ENCODE results near the gene TNFAIP1.

DNA sequence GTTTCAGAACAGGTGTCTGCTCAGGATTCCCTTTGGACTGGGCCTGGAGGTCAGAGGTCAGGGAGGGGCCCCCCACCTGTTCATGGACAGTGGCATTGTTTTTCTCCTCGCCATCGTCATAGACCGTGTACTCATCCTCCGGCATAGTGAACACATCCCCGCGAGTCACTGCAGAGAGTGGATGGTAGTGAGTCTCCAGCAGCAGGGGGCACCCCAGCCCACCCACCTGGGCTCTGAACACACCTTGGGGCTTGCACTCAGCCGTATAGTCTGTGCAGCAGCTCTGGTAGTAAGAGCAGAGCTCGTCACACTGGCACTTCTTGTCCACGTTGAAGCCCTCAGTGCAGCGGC is 34.1 kb downstream of the TNFAIP1 start:
- TF ChIP-seq, protein P1, sequence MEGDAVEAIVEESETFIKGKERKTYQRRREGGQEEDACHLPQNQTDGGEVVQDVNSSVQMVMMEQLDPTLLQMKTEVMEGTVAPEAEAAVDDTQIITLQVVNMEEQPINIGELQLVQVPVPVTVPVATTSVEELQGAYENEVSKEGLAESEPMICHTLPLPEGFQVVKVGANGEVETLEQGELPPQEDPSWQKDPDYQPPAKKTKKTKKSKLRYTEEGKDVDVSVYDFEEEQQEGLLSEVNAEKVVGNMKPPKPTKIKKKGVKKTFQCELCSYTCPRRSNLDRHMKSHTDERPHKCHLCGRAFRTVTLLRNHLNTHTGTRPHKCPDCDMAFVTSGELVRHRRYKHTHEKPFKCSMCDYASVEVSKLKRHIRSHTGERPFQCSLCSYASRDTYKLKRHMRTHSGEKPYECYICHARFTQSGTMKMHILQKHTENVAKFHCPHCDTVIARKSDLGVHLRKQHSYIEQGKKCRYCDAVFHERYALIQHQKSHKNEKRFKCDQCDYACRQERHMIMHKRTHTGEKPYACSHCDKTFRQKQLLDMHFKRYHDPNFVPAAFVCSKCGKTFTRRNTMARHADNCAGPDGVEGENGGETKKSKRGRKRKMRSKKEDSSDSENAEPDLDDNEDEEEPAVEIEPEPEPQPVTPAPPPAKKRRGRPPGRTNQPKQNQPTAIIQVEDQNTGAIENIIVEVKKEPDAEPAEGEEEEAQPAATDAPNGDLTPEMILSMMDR (IDR thresholded peaks at IDR 0.05) = no peak
- no peak for TF ChIP-seq POLR2A (IDR thresholded peaks at IDR 0.05)
- no peak for TF ChIP-seq POLR2AphosphoS5 (IDR thresholded peaks at IDR 0.05)
- no peak for TF ChIP-seq EP300 (IDR thresholded peaks at IDR 0.05)

All from gastroesophageal sphincter (tissue), 3 donors.